Measurements from ENCODE around the gene XKR3. TPM values are rescaled to one million over a fixed set of nuclear protein-coding genes. Genes with fewer than 3 reads are reported as not detected.
"Not testable (repeated sequence)": the region's sequence is repeated elsewhere in the genome, so short reads cannot be mapped to it uniquely, and the experiment has no call there.

The XKR3 gene
- total RNA-seq, 1 experiment from 2014 or later: not detected

DNA sequence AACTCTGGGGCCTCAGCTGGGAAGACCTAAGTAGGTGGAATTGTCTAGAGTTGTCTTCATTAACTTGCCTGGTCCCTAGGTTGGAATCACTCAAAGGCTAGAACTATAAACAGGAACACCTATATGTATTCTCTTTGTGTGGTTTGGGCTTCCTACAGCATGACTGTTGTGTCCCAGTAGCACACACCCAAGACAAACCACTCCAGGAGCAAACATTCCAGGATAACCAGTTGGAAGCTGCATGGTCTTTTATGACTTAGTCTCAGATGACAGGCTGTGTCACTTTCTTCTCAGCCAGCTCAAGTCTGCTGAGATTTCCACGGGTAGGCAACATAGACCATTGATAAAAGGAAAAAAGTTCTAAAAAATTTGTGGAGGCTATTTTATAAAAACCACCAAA is 90.9 kb downstream of the XKR3 start:
- H3K9me3 ChIP-seq (ENCODE audit: low read length); H2AFZ ChIP-seq (ENCODE audit: low read length); H3K4me3 ChIP-seq (ENCODE audit: low read length); BruUV-seq (replicated peaks); H3K4me2 ChIP-seq (ENCODE audit: low read length); H3K79me2 ChIP-seq (ENCODE audit: low read length); ATAC-seq; H3K27me3 ChIP-seq (ENCODE audit: low read length); POLR2A ChIA-PET (ENCODE audit: unreplicated experiment); intact Hi-C loops (cut with micrococcal nuclease); CTCF ChIA-PET; H3K9me2 ChIP-seq (replicated peaks; ENCODE audit: low read length); H3K9ac ChIP-seq (ENCODE audit: low read length); H3K4me1 ChIP-seq (ENCODE audit: insufficient read depth, low read length); H3K36me3 ChIP-seq (ENCODE audit: low read depth, low read length); H3F3A ChIP-seq (ENCODE audit: low read length, unreplicated experiment); H4K20me1 ChIP-seq (ENCODE audit: low read length): not testable (repeated sequence)
- 0 out of 2 replicates have a peak overlapping the region, but pooled peaks have one; percentile 29 for H3K27ac ChIP-seq (ENCODE audit: low read length)
- peak; percentile 39 for DNase-seq

Other genes starting within 250 kb of the XKR3 start
- not detected in 2 replicates for gene CCT8L2, start 232.6 kb downstream of the XKR3 start, total RNA-seq (2014; rRNA removed)
- not detected in 2 replicates for gene GAB4, start 182.8 kb upstream of the XKR3 start, total RNA-seq (2014; rRNA removed)